Peyer's patch (tissue), 4 donors: Measurements from ENCODE around the gene GRWD1.

ENCODE experiments used
- POLR2A ChIP-seq, 2 donors: fragments of 450-650 bp; IDR thresholded peaks; one replicate each; pipeline ENCODE4 v1.5.1; 2017; ENCODE audit warnings: antibody characterized with exemption in 2 of 2, mild to moderate bottlenecking in 2 of 2, moderate library complexity in 2 of 2
- TF ChIP-seq, protein P1 (sequence below), 6 experiments: fragments of 450-650 bp in 4 of 6; fragments of 200-600 bp in 2 of 6; sonication (generic) in 1 of 6; IDR thresholded peaks; one replicate each; pipeline ENCODE4 v1.5.1; 2017 to 2019; ENCODE audit warnings: antibody characterized with exemption in 6 of 6, mild to moderate bottlenecking in 3 of 6, moderate library complexity in 1 of 6

GRCh38 chr19:48458016-48458415, 12.2 kb downstream of the GRWD1 start:
- TF ChIP-seq, protein P1, sequence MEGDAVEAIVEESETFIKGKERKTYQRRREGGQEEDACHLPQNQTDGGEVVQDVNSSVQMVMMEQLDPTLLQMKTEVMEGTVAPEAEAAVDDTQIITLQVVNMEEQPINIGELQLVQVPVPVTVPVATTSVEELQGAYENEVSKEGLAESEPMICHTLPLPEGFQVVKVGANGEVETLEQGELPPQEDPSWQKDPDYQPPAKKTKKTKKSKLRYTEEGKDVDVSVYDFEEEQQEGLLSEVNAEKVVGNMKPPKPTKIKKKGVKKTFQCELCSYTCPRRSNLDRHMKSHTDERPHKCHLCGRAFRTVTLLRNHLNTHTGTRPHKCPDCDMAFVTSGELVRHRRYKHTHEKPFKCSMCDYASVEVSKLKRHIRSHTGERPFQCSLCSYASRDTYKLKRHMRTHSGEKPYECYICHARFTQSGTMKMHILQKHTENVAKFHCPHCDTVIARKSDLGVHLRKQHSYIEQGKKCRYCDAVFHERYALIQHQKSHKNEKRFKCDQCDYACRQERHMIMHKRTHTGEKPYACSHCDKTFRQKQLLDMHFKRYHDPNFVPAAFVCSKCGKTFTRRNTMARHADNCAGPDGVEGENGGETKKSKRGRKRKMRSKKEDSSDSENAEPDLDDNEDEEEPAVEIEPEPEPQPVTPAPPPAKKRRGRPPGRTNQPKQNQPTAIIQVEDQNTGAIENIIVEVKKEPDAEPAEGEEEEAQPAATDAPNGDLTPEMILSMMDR (IDR thresholded peaks at IDR 0.05) = no peak
- no peak for TF ChIP-seq POLR2A (IDR thresholded peaks at IDR 0.05)
